ENCODE results near the gene MPND. TPM values are rescaled to one million over a fixed set of nuclear protein-coding genes. Genes with fewer than 3 reads are reported as not detected.
"Not testable (repeated sequence)": the region's sequence is repeated elsewhere in the genome, so short reads cannot be mapped to it uniquely, and the experiment has no call there.

Gene MPND
- total RNA-seq, 1 experiment from 2014 or later: 9.4 TPM

GRCh38 chr19:4346020-4346383, 2.6 kb downstream of the MPND start:
- DNase-seq (ENCODE audit: low spot score): no peak

- no peak for DNase-seq (ENCODE audit: low spot score)
Measured at GRCh38 chr19:4347521-4347920, 4.2 kb downstream of the MPND start.

- DNase-seq (ENCODE audit: low spot score): not testable (repeated sequence)
Measured at GRCh38 chr19:4349225-4349624, 5.9 kb downstream of the MPND start.

- no peak for DNase-seq (ENCODE audit: low spot score)
Measured at GRCh38 chr19:4350111-4350510, 6.7 kb downstream of the MPND start.

GRCh38 chr19:4350726-4351125, 7.4 kb downstream of the MPND start:
- DNase-seq (ENCODE audit: low spot score): no peak

GRCh38 chr19:4352701-4353121, 9.3 kb downstream of the MPND start:
- DNase-seq (ENCODE audit: low spot score): peak; percentile 54

GRCh38 chr19:4354282-4354681, 10.9 kb downstream of the MPND start:
- DNase-seq (ENCODE audit: low spot score): no peak

GRCh38 chr19:4354897-4355296, 11.5 kb downstream of the MPND start:
- DNase-seq (ENCODE audit: low spot score): no peak

GRCh38 chr19:4357095-4357797, 13.9 kb downstream of the MPND start:
- no peak for DNase-seq (ENCODE audit: low spot score)

- DNase-seq (ENCODE audit: low spot score): no peak
Measured at GRCh38 chr19:4357921-4358326, 14.6 kb downstream of the MPND start.

GRCh38 chr19:4358709-4359626, 15.6 kb downstream of the MPND start:
- DNase-seq (ENCODE audit: low spot score): no peak

- no peak for DNase-seq (ENCODE audit: low spot score)
Measured at GRCh38 chr19:4359627-4360000, 16.3 kb downstream of the MPND start.

GRCh38 chr19:4360081-4360569, 16.8 kb downstream of the MPND start:
- DNase-seq (ENCODE audit: low spot score): no peak

- DNase-seq (ENCODE audit: low spot score): no peak
Measured at GRCh38 chr19:4360641-4361151, 17.3 kb downstream of the MPND start.

GRCh38 chr19:4361152-4362046, 18.0 kb downstream of the MPND start:
- no peak for DNase-seq (ENCODE audit: low spot score)

- DNase-seq (ENCODE audit: low spot score): no peak
Measured at GRCh38 chr19:4362101-4362828, 18.9 kb downstream of the MPND start.

- DNase-seq (ENCODE audit: low spot score): peak; percentile 47
Measured at GRCh38 chr19:4362831-4363545, 19.6 kb downstream of the MPND start.

GRCh38 chr19:4363571-4364304, 20.4 kb downstream of the MPND start:
- DNase-seq (ENCODE audit: low spot score): no peak

GRCh38 chr19:4365341-4365740, 22.0 kb downstream of the MPND start:
- DNase-seq (ENCODE audit: low spot score): no peak
